T-helper 9 cell (primary cell): ENCODE measurements around the gene PDE6A.
"Not testable (repeated sequence)": the region's sequence is repeated elsewhere in the genome, so short reads cannot be mapped to it uniquely, and the experiment has no call there.

Experiments used
- DNase-seq: peaks from one replicate; pipeline ENCODE4 v3.0.0-alpha.2; 2020

The PDE6A gene

DNA sequence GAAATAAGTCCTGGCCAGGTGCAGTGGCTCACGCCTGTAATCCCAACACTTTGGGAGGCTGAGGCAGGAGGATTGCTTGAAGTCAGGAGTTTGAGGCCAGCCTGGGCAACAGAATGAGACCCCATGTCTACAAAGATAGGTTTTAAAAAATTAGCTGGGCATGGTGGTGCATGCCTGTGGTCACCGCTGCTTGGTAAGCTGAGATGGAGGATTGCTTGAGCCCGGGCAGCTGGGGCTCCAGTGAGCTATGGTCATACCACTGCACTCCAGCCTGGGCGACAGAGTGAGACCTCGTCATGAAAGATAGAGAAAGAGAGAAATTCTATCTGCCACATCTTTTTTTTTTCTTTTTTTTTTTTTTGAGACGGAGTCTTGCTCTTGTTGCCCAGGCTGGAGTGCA, 86.1 kb downstream of the PDE6A start:
- DNase-seq = not testable (repeated sequence)

DNA sequence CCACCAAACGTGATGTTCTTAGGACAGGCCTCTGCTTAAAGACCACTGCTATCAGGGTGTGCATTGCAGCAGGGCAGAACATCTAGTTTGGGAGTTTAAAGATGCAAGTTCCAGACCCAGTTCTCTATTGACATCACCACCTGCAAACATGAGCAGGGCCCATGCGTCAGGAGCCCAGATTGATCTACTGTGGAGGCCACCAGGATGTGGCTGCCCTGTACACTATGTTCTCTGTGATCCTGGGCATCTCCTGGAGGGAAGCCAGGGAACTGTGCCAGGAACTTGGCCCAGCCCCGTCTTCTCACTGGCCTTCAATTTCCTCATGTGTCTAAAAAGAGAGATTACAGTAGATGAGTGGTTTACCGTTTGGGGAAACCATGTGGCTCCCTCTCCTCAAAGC, 87.1 kb downstream of the PDE6A start:
- no peak for DNase-seq

DNA sequence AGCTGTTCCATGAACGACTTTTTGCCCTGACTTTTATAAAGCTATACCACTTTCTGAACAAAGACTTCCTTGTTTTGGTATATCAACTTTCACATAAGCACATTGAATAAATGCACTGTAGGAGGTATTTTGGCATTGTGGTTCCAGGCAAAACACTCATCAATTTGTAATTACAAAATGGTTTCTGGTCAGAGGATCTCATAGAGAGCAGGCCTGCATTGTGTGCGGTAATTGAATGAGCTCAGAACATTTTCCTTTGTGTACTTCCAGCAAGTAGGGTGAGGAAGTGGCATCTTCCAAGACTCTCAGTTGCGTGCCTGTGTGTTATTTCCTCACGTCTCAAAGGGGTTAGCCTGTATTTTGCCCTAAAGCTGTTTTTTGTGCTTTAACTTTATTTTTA, 89.2 kb downstream of the PDE6A start:
- no peak for DNase-seq

DNA sequence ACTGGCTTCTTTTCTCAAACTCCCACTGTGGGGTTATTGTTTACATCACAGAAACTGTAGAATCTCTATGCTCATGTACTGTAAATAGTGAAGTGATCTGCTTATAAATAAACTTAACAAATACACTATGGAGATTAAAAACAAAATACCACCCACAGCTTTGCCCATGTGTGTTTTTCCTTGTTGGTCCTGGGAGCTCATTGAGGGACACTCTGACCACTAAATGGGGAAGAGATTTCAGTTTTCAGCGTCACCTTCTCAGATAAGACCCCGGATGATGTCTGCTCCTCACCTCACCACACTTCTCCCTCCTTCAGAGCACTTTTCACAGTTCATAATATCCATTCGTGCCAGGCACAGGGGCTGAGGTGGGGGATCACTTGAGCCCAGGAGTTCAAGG, 89.7 kb downstream of the PDE6A start:
- DNase-seq = no peak

DNA sequence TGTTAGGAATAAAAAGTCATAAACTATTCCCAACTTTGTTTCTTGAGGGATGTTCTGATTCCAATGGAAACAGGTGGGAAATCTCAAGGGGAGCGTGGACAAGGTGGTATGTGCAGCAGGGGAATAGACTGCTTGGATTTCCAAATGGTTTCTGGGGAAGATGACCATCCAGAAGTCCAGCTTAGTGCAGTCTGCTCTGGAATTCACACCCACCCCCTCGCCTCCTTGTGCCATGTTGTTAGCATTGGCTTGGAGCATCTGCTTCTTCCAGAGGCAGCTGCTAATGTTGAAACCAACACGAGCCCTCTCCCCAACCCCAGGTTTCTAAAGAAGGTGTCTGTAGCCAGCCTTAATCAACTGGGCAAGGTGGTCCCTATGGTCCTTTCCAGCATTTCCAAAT, 90.9 kb downstream of the PDE6A start:
- no peak for DNase-seq

DNA sequence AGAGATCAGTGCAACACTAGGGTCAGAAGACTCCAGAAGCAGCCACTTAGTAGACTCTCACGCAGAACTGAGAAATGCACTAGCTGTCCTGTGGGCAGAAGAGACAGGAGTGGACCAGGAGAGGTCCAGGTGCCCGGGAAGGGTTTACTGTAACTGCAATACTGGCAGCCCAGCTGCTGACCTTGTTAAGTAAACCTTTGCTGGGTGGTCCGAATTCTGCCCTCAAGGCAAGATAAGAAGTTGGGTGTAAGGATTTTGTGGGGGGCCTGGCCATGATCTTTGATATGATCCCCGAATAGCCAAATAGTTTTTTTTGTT, 91.3 kb downstream of the PDE6A start:
- no peak for DNase-seq

DNA sequence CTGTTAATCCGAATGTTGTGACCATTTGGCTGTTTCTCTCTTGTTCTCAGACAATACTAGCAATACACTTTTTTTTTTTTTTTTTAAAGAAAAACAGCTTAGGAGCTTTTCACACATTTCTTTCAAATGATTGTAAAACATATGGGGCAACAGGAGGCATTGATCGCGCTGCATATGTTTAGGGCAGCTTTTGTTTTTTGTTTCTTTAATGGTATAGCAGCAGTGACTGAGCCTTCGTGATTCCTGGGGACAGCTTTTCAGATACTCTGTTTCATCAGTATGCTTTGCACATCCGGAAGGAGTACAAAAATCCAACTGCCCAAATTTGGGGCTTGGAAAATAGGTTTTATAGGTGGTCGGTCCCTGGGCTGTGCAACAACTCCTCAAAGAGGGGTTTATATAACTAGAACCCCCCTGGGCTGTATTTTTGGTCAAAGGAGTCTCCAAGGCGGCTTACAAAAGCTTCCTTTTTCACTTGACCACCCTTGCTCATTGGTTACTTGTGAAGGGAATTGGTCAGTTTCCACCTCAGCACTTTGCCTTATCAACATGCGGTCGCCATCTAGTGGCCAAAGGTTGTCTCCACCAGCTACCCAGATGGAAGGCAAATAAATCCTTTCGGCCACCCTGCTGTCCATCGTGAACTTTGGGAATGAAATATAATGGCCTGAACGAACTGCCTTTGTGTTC, 91.8 kb downstream of the PDE6A start:
- no peak for DNase-seq

DNA sequence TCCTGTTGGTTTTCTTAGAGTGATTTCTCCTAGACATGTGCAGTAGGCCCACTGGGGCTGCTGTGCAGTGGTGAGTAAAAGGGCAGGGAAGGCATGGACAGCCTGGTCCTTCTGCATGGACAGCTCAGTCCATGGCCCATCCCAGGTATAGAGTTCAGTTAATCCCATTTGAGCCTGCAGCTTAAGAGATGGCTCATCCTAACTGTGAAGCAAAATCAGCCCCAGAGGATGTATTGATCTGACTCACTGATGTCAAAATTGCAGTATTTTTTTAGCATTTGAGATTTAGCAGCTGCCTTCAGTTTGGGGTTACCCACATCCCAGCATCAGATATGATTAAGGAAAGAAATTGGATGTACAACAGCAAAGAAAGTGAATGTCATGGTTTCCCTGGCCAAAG, 93.4 kb downstream of the PDE6A start:
- no peak for DNase-seq

DNA sequence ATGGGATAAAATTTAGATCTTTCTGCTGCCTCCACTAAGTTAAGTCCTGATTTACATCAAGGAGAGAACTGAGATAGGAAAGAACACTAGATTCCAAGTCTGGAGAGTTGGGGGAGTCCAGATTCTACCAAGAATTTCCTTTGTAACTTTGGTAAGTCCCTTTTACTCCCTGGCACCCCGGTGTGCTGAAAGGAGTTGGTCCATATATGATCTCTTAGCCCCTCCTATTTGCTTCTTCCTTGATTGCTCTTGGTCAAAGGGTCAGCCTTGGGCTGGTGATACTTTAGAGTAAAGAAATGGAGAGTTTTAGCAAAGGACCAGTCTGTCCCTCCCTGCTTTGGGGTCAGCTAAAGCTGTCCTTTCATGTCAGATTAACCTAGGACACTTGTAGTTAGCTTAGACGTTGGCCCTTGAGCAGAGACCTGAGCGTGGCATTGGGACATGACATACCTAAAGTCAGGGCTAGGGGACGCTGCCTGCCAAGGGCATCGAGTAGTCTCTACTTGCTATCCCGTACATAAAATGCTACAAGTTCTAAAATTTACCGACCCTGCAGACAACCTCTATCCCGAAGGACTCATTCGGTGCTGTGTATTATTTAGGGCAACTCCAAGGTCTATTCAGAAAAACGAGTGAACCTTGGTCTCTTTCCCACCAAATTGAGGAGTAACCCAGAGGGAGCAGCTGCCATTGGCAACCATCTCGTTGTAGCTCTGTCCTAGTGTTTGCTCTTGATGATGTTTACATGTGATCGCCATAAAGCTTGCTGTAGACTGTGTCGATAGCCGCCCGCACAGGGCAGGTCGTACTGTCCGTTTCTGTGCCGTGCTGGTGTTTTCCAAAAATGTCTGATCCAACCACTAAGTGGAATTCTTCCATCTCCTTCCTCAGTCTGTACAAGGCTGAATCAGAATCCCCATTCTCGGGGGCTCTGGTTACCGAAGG, 94.4 kb downstream of the PDE6A start:
- no peak for DNase-seq

DNA sequence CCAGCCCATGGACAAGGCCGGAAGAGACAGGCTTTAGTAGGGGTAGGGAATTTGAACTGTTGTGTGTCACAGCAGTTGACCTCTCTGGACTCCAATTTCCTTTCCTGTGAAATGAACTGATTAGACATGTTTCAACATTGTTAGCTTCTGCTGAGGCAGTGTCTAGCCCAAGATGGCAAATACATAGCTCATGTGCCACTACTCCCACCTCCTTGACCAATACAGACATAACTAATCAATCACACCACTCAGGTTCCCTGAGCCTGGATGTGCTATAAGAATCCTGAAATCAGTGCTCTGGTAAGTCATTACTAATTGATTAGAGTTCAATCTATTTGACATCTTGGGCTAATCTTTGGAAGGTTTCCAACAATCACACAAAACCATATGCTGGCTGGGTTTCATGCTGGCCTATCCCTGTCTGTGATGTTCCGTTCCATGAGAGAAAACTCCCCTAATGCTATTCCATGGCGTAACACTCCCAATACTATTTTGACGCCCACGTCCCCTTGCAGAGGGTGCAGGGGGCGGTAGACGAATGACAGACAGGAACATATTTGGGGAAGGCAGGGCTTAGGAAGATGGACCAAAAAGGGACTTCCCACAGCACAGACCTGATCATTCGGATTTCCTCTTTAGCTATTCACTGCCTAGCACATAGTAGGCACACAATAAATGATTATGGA, 95.2 kb downstream of the PDE6A start:
- DNase-seq = no peak

DNA sequence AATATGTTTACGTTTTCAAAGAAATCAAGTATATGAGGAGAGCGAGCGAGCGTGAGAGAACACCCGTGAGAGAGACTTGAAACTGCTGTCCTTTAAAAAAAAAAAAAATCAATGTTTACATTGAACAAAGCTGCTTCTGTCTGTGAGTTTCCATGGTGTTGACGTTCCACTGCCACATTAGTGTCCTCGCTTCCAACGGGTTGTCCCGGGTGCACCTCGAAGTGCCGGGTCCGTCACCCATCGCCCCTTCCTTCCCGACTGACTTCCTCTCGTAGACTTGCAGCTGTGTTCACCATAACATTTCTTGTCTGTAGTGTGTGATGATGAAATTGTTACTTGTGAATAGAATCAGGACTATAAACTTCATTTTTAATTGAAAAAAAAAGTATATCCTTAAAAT, 97.0 kb downstream of the PDE6A start:
- DNase-seq = no peak

DNA sequence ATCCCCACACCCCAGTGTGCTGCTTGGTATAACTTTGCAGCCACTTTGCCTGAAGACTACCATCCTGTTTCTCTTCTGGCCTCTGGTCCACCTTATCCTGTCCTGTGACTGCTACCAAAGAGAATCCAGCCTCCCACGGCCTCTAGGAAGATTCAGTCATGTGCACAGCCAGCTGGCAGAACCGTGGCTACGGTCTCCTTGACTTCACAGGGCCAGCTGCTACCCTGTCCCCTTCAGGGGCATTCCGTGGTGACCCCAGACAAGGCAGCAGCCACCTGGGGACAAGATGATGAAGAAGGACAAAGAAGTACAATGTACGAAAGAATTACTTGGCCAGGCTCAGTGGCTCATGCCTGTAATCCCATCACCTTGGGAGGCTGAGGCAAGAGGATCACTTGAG, 98.6 kb downstream of the PDE6A start:
- no peak for DNase-seq

DNA sequence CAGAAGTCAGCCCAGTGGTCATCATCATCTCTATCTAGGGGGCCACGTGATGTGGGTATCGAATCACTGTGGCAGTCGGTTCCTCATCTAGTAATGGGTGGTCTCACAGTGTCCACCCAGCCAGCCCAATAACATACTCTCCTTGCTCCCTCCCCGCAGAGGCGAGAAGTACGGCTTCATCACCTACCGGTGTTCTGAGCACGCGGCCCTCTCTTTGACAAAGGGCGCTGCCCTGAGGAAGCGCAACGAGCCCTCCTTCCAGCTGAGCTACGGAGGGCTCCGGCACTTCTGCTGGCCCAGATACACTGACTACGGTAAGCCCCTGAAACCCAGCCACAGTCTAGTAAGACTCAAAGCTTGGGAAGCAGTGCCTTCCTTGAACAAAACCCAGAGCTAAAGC, 99.0 kb downstream of the PDE6A start:
- no peak for DNase-seq

DNA sequence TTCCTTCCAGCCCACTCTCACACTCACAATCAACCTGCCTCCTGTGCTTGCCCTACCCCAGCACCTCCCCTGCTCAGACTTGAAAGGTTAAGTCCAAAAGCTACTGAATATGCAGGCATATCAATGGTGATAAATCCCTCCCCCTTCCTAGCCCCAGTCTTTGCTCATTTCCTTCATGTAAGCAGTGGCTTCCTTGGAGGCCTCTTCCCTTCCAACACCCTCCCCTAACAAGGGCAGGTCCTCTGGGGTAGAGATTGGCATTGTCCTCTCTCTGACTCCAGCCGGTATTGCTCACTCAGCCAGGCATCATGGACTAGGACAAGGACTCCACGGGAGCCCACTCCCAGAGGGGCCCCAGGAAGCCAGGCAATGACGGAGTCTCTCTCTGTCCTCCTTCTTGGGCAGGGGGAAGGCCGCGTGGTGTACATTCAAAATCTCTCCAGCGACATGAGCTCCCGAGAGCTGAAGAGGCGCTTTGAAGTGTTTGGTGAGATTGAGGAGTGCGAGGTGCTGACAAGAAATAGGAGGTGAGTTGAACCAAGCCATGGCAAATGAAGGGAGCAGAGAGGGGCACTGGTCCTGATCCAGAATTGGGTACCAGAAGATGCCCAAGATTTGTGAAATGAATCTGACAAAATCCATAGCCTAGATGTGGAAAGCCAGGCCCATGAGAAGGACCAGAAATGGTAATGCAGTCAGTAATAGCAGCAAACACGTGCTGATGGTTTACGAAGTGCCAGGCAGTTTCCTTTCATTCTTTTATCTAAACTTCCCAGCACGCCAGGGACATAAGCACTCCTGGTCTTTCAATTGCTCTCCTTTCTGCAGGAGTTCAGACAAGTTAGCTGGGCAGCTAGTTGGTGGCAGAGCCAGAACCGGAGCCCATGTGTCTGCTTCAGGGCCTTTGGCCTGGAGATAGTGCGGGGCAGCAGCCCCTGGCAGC, 102.5 kb downstream of the PDE6A start:
- no peak for DNase-seq

DNA sequence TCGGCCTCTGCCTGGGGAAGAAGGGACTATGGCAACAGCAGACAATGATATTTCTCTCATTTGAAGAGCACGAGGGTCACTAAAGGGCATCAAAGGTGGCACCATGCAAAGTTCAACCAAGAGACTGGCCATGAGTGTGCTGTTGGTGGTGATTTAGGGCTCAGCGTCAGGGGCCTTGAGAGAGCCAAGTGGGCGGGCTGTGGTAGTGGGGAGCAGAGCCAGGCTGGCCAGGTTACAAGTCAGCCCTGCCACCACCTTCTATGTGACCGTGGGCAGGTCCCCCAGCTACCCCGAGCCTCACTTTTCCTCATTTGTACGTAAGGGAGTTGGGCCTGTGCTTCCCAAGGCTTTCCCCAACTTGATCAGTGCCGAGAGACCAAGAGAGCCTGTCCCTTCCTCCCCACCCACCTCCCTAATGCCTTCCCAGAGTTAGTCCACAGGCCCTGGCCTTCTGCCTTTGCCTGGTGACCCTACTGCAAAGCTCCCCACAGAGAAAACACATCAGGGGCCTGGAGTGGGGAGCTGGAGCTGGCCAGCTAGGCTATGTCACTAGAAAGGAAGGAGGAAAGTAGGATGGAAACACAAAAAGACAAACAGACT, 104.3 kb downstream of the PDE6A start:
- DNase-seq = no peak

DNA sequence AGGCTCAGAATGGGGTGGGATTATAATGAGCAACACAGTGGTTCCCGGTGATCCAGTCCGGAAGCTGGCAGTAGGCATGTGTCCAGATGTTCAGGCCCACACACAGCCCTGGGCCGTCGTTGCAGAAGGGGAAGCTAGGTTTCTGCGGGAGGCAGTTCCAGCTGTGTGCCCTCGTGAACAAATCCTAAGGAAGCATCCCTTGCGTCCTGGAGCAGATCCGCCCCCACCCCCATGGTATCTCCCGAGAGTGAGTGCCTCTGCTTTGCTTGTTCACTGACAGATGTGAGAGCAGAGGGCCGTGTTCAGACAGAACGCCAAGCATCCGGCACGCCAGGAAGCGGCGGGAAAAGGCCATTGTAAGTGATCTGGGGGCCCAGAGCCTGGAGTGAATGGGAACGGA, 104.8 kb downstream of the PDE6A start:
- no peak for DNase-seq

DNA sequence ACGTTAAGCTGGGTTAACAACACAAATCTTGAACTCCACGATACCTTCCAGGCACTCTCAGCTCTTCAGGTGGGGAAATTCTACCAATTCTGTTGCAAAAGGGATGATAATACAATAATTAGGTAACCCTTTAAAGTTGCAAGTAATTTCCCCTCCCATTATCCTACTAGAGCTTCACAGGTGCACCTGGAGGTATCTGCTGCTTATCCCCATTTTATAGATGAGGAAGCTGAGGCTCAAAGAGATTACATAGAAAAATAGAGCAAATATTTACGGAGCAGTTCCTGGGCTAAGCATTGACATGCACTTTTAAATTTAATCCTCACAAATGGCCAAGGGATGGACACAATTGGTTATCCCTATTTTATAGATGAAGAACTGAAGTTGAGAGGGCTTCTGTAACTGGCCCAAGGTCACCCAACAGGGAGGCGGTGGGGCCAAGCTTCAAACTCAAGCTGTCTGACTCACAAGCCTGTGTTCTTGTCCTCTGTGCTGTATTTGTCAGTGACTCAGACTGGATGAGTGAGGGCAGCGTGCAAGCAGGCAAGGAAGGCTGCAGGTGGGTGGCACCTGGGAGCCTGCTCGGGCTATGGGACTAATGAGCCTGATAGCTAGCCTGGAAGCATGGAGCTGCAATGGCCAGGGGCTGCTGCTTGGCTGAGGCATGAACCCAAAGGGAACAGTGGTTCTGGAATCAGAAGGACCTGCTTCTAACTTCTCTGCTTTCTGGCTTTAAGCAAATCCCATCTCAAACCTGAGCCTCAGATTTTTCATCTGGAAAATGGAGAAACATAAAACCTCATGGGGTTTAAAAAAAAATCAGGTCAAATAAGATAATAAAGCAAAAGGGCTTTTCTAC, 105.5 kb downstream of the PDE6A start:
- DNase-seq = no peak

DNA sequence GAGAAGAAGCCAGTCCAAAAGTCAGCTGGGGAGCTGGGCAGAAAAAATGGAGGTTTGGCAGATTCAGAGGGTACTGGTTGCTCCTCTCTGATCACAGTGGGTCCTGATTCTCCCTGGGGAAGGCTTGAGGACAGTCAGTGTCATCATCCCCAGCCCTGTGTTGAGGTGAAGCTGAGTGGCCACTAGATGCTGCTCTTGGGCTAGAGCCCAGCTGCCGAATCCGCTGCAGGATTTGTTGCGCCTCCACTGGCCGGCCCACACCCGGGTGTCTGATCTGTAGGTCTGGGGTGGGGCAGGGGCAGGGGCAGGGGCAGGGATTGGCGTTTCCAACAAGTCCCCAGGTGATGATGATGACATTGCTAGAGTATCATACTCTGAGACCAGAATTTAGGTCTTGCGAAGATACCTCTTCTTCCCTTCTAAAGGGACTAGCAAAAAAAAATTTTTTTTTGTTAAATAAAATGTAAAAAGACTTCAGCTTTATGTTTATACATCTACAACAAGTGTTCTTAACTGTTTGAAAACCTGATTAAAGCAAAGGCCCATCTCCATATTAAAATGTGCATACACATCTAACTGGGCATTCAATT, 106.8 kb downstream of the PDE6A start:
- no peak for DNase-seq

DNA sequence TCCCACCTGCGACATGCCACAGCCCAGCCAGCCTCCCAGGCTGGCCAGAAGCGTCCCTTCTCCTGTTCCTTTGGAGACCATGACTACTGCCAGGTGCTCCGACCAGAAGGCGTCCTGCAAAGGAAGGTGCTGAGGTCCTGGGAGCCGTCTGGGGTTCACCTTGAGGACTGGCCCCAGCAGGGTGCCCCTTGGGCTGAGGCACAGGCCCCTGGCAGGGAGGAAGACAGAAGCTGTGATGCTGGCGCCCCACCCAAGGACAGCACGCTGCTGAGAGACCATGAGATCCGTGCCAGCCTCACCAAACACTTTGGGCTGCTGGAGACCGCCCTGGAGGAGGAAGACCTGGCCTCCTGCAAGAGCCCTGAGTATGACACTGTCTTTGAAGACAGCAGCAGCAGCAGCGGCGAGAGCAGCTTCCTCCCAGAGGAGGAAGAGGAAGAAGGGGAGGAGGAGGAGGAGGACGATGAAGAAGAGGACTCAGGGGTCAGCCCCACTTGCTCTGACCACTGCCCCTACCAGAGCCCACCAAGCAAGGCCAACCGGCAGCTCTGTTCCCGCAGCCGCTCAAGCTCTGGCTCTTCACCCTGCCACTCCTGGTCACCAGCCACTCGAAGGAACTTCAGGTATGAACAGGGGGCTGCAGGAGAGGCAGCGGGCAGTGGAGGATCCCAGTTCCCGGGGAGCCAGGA, 108.0 kb downstream of the PDE6A start:
- DNase-seq = no peak

DNA sequence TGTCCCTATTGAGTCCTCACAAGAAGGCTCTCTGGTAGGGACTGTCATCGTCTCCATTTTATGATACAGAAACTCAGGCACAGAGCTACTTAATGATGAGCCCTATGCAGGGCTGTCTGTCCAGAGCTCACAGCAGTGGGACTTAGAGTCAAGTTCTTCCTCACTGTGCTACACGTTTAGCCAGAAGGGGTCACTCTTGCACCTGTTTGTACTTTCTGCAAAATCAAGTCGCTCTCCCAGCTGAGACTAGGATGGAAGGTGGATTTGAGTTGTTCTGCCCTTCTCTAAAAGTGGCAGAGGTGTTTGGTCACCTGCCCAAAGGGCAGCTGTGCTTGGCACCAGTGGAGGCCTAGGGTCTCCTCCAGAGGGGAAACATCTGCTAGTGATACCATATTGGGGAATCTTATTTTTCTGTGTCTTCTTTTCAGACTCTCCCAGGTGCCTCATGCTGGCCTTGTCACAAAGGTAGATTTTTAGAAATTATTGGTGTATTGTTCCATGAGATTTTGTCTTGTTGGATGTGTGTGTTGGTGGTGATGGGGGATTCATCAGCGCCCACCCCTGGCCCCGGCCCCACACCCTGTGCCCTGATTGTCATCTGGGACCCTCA, 110.2 kb downstream of the PDE6A start:
- peak; percentile 10 for DNase-seq
